Thyroid gland (tissue), 4 donors: Measurements from ENCODE around the gene ATP2A1. TPM values are rescaled to one million over a fixed set of nuclear protein-coding genes. Genes with fewer than 3 reads are reported as not detected.
"Not testable (repeated sequence)": the region's sequence is repeated elsewhere in the genome, so short reads cannot be mapped to it uniquely, and the experiment has no call there.

ENCODE experiments used
- DNase-seq, 2 donors: peaks; one replicate each; pipeline ENCODE4 v3.0.0-alpha.2; 2019
- H3K27ac ChIP-seq, 3 donors: fragments of 200-600 bp; sonication (generic); 1 replicate in 2 of 3; 2 replicates in 1 of 3; pipeline ENCODE4 v1.5.1; 2016 to 2019; ENCODE audit warnings: mild to moderate bottlenecking in 1 of 3, moderate library complexity in 1 of 3
- H3K27me3 ChIP-seq: fragments of 200-600 bp; sonication (generic); one replicate; pipeline ENCODE4 v1.5.1; 2019
- H3K36me3 ChIP-seq, 2 donors: fragments of 200-600 bp; sonication (generic); one replicate each; pipeline ENCODE4 v1.5.1; 2016 to 2019
- H3K4me1 ChIP-seq, 2 donors: fragments of 200-600 bp; sonication (generic); one replicate each; pipeline ENCODE4 v1.5.1; 2017 to 2019
- H3K4me3 ChIP-seq, 3 donors: fragments of 200-600 bp; sonication (generic); replicated peaks in 1 of 3; 1 replicate in 2 of 3; 2 replicates in 1 of 3; pipeline ENCODE4 v1.5.1; 2016; ENCODE audit warnings: mild to moderate bottlenecking in 1 of 3
- H3K9me3 ChIP-seq: fragments of 200-600 bp; sonication (generic); one replicate; pipeline ENCODE4 v1.5.1; 2017
- POLR2A ChIP-seq, 2 donors: fragments of 450-650 bp; IDR thresholded peaks; one replicate each; pipeline ENCODE4 v1.6.1; 2017; ENCODE audit warnings: antibody characterized with exemption in 2 of 2, mild to moderate bottlenecking in 2 of 2, moderate library complexity in 1 of 2
- WGBS, 2 donors: methylation state at CpG; one replicate each; pipeline ENCODE4 v1.1.5; 2017; 5-methylcytosine and 5-hydroxymethylcytosine counted together
- intact Hi-C: fragments of 100-400 bp; cut with DNase I; formaldehyde crosslinking; loops from one replicate; pipeline ENCODE4 v1.15.1; 2023
- total RNA-seq, 4 donors: library from RNA; depleted of rRNA; stranded (reverse); fragments of >200 nt; gene quantifications; one replicate each; pipeline ENCODE4 v1.2.3, GENCODE V29; 2016
- TF ChIP-seq, protein P1 (sequence below), 6 experiments: fragments of 200-600 bp in 3 of 6; fragments of 450-650 bp in 3 of 6; sonication (generic) in 3 of 6; IDR thresholded peaks; one replicate each; pipeline ENCODE4 v1.5.1; 2016 to 2019; ENCODE audit warnings: antibody characterized with exemption in 6 of 6, mild to moderate bottlenecking in 2 of 6, inconsistent platforms in 1 of 6, moderate library complexity in 1 of 6

The ATP2A1 gene
- total RNA-seq, 4 donors from 2014 or later, result 0.27 to 2.7 (median 2.3) TPM; not detected in 1

DNA sequence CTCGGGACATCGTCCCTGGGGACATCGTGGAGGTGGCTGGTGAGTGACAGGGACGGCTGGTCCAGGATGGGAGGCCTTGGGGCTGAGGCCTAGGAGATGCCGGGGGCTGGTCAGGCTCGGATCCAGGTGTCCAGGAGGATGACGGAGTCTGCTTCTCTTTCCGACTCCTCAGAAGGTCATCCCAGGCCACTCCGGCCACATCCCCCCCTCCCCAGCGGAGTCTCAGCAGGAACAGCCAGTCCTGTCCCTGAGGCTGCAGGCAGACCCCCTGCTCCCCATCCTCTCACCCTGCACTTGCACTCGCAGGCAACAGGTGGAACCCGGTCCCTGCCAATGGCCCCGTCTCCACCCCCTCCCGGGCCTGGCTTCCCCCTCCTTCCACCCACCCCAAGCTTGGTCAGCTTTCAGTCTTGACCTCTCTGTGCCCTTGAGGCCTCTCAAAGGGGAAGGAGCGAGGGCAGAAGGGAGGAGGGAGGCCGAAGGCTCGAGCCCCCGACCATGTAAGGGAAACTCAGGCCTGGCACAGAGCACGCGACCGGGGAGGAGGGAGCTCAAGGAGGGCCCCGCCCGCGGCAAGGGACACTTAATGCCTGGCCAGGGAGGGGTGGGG is 4.4 kb downstream of the ATP2A1 start:
- 37 to 41% methylated on average over 11 to 23 of the region's 24 CpGs for WGBS, 2 donors
- DNase-seq, result no peak
- H3K4me1 ChIP-seq, result peaks cover 7 to 12% of the 10 kb centered on the region in 2 donors
- intact Hi-C loops, result loop anchor here (5.0 kb wide), 1 partner anchor 60 kb away; no protein-coding TSS in a partner anchor
- no peak overlapping the region for H3K4me3 ChIP-seq
- H3K27ac ChIP-seq, result no peak overlapping the region
- H3K27me3 ChIP-seq, result no peaks in the 10 kb centered on the region
- H3K9me3 ChIP-seq, result no peaks in the 10 kb centered on the region
- H3K36me3 ChIP-seq, result no peaks in the 10 kb centered on the region
- TF ChIP-seq, protein P1, sequence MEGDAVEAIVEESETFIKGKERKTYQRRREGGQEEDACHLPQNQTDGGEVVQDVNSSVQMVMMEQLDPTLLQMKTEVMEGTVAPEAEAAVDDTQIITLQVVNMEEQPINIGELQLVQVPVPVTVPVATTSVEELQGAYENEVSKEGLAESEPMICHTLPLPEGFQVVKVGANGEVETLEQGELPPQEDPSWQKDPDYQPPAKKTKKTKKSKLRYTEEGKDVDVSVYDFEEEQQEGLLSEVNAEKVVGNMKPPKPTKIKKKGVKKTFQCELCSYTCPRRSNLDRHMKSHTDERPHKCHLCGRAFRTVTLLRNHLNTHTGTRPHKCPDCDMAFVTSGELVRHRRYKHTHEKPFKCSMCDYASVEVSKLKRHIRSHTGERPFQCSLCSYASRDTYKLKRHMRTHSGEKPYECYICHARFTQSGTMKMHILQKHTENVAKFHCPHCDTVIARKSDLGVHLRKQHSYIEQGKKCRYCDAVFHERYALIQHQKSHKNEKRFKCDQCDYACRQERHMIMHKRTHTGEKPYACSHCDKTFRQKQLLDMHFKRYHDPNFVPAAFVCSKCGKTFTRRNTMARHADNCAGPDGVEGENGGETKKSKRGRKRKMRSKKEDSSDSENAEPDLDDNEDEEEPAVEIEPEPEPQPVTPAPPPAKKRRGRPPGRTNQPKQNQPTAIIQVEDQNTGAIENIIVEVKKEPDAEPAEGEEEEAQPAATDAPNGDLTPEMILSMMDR (IDR thresholded peaks at IDR 0.05), result no peak
- no peak for TF ChIP-seq POLR2A (IDR thresholded peaks at IDR 0.05)

DNA sequence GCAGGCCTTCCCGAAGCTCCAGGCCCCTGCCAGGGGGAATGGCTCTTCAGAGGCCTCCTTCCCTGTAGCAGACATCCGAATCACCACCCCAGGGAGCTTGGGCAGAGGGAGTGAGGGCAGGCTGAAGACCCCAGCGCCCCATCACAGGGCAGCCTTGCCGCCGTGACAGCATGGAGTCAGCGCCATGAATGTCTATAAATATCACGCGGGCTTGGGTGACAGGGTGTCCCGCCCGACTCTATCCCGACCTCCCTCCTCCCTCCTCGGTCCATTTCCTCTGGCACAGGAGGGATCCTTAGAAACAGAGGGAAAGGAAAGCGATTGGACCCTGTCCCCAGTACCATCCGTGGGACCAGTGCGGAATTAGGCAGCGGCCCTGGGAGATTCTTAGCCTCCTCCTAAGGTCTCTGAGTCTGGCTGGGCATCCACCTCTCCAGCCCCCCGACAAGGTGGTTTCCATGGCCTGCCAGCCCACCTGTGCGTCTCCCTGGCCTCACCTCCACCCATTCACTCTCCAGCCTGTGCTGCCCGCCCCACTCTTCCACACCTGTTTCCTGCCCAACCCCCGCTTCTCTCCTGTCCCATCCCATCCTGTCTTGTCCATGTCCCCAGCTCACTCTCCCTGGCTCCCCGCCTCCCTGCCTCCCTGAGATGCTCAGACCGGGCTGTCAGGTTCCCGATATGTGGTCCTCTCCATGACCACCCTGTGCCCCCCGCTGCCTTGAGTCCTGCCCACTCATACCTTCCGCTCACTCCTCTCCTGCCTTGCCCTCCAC is 5.1 kb downstream of the ATP2A1 start:
- H3K4me1 ChIP-seq, result peaks cover 7 to 12% of the 10 kb centered on the region in 2 donors
- no peaks in the 10 kb centered on the region for H3K36me3 ChIP-seq
- no peak overlapping the region for H3K4me3 ChIP-seq
- no peaks in the 10 kb centered on the region for H3K27me3 ChIP-seq
- no peak overlapping the region for H3K27ac ChIP-seq
- TF ChIP-seq, protein P1 (IDR thresholded peaks at IDR 0.05), result no peak
- no peak for TF ChIP-seq POLR2A (IDR thresholded peaks at IDR 0.05)
- 63 to 79% methylated on average over 20 to 24 of the region's 25 CpGs for WGBS, 2 donors
- intact Hi-C loops, result loop anchor here (5.0 kb wide), 1 partner anchor 59 kb away; no protein-coding TSS in a partner anchor
- no peaks in the 10 kb centered on the region for H3K9me3 ChIP-seq
- DNase-seq, result no peak

DNA sequence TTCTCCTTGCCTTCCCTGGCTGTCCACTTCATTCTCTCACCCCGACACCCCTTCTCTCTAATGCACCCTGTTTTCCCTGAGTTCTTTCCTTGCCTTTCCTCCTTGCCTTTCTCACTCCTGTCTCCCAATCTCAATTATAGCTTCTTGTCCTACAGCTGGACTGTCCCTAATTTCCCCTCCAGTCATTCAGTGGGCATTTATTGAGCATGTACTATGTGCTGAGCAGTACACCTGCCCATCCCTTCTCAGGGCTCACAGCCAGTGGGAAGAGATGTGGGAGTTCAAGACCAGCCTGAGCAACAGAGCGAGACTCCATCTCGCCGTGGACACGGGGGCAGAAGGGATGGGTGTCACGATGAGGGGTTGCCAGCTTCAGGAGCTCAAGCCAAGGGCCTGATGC is 5.8 kb downstream of the ATP2A1 start:
- TF ChIP-seq, protein P1 (IDR thresholded peaks at IDR 0.05), result no peak
- TF ChIP-seq POLR2A (IDR thresholded peaks at IDR 0.05), result no peak
- no peaks in the 10 kb centered on the region for H3K36me3 ChIP-seq
- no peaks in the 10 kb centered on the region for H3K9me3 ChIP-seq
- no peak overlapping the region for H3K27ac ChIP-seq
- no peak overlapping the region for H3K4me3 ChIP-seq
- intact Hi-C loops, result loop anchor here (5.0 kb wide), 1 partner anchor 58 kb away; no protein-coding TSS in a partner anchor
- DNase-seq, result no peak
- no peaks in the 10 kb centered on the region for H3K27me3 ChIP-seq
- peaks cover 7 to 11% of the 10 kb centered on the region in 2 donors for H3K4me1 ChIP-seq
- 93 to 96% methylated on average over 6 of the region's 6 CpGs for WGBS, 2 donors

DNA sequence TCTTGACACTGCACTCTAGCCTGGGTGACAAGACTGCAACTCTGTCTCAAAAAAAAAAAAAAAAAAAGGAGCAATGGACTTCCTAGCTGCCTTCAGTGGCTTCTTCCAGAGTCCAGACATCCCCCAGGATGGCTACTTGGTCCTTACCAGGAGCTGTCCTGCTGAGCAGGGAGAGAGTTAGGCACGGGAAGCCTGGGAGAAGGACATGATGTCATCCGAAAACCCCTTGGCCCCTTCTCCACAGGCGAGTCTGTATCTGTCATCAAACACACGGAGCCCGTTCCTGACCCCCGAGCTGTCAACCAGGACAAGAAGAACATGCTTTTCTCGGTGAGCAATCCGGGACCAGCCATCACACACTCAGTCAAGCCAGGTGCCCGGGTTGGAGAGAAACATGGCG is 8.7 kb downstream of the ATP2A1 start:
- Histone ChIP-seq H3K27ac (no peak overlapping the region), H3K27me3 (no peaks in the 10 kb centered on the region), H3K36me3 (no peaks in the 10 kb centered on the region), H3K4me3 (no peak overlapping the region), H3K4me1 (no peaks in the 10 kb centered on the region), H3K9me3 (no peaks in the 10 kb centered on the region)
- WGBS, 2 donors, result 84 to 86% methylated on average over 10 of the region's 10 CpGs
- no peak for TF ChIP-seq POLR2A (IDR thresholded peaks at IDR 0.05)
- TF ChIP-seq, protein P1 (IDR thresholded peaks at IDR 0.05), result no peak
- no peak for DNase-seq
- intact Hi-C loops, result no loop called here

DNA sequence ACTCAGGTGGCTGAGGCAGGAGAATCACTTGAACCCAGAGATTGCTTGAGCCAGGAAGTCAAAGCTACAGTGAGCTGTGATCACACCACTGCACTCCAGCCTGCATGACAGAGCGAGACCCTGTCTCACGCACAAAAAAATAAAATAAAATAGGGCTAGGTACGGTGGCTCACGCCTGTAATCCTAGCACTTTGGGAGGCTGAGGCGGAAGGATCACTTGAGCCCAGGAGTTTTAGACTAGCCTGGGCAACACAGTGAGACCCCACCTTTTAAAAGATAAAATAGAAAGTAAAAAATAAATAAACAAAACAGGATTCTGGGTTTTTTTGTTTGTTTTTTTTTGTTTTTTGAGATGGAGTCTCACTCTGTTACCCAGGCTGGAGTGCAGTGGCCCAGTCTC is 12.1 kb downstream of the ATP2A1 start:
- H3K36me3 ChIP-seq, H3K27me3 ChIP-seq, intact Hi-C loops, H3K27ac ChIP-seq, H3K4me3 ChIP-seq, H3K4me1 ChIP-seq, DNase-seq, H3K9me3 ChIP-seq: not testable (repeated sequence)
- 95 to 96% methylated on average over 5 of the region's 5 CpGs for WGBS, 2 donors
